Activated CD4-positive, alpha-beta T cell treated with anti-CD3 and anti-CD28 coated beads, Interleukin-2, amount 50 U/mL, for 48 hours (primary cell): Measurements from ENCODE around the gene CNTN4.

Experiments used
- DNase-seq, 2 experiments: peaks; one replicate each; pipeline ENCODE4 v3.0.0-alpha.2; 2020

The CNTN4 gene

DNA sequence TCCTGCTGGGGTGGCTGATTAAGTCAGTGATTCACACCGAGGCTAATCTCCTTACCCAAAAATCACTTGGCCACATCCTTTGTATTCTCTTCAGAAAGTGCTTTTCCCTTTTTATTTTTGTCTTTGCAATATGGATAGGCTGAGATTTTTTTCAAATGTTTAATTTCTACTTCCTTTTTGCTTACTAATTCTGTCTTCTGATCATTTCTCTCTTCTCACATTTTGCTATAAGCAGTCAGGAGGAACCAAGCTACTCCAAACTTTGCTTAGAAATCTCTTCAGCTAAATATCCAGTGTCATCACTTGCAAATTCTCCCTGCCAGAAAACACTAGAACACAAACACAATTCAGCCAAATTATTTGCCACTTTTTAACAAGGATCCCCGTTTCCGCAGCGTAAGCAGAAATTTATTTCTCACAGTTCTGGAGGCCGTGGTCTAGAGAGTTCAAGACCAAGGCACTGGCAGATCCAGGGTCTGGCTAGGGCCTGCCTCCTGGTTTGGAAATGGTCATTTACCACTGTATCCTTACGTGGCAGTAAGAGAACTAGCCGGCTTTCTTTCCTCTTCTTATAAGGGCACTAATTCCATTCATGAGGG is 906.6 kb downstream of the CNTN4 start:
- DNase-seq, result no peak

DNA sequence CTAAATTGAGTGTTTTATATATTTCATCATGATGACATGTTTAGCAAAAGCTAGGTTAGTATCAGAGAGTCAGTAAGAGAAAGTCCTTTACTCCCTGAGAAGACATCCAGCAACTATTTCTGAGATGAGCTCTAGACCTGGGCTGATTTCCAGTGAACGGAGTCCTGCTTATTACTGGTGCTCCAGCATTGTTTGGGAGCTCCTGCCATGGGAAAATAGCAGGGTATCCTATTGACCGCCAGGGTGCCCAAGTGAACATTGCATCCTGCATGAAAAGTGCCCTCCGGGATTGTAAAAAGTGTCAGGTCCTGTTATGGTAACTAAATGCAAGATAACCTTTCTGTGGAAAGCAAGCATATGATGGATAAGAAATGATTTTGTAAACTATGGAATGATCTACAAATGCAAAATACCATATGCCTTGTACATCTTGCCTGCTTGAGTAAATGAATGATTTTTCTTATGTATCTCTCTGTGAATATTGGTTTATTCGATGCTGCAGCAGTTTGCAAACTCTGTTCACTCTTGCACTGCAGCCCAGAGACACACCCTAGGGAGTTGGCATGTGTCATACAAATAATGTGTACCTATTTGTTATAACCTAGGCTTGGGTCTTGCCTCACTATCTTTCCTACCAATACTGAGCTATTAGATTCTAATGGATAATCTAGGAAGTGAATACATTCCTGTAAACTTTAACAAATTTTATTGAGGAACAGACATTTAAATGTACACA is 914.8 kb downstream of the CNTN4 start:
- no peak for DNase-seq

DNA sequence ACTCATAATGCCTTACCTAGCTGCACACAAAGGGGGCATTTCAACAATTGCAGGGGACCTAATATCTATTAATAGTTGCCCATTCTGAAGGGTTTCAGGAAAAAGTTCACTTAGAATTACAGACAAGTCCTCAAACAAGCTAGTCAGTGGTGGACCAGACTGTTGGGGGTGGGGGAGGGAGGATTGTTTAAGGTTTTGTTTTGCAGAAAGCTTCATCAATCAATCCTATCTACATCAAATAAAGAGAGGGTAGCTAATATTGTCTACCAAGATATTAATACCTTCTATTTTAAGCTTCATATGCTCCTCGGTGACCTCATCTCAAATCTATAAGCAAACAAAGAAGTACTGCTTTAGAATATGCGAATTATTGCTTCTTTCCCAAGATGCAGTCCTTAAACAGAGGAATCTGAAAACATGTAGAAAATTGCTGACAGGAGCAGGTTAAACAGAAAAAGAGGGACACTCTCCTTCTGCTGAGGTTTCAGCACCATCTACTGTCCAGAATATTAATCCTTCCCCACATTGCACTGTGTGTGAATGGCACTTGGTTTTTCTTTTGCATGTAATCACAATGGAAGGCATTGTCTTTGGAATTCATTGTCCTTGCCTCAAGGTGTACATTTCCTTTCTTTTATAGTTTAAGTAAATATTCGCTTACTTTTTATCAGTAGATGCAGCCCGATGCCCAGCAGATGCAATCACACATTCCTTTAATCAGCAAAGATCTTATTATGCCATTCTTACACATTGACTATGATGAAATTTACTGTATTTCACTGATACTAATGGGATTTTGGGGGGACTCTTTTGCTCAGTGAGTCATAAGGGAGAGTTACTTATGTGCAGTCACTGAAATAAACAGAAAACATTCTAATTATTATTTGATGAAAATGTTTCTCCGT is 916.8 kb downstream of the CNTN4 start:
- no peak for DNase-seq

DNA sequence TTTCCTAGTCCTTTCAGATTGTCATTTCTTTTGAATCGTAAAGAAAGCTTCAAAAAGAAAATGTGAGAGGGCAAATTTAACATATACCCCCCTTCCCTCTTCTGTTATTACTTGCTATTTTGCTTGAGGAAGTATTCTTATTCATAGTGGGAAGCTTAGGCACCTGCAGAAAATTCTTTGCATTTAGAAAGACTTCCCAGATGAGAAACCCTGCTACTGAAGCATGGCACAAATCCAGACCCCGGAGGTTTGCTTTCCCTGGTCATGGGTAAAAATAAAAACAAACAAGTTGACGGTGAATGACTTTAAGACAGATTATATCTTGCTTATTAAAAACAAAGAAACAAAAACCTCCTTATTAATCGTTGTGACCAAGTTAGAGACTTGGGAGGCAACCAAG is 917.6 kb downstream of the CNTN4 start:
- no peak for DNase-seq

DNA sequence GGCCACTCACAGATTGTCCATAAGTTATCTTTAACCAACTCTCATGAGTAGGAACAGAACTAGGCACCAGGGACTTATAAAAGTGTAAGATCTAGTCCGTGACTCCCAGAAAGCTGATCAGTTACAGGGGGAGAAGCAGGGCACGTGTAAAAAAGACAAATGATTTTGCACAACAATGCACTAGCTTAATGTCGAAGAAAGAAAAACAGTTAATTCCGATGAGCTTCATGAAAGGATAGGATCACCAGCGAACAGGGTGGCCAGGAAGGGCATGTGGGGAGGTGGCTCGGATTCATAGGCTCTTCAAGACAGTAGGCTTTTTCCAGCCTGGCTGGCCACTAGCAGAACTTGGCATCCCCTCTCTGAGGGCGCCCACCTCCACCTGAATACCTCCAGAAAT is 921.5 kb downstream of the CNTN4 start:
- no peak for DNase-seq

DNA sequence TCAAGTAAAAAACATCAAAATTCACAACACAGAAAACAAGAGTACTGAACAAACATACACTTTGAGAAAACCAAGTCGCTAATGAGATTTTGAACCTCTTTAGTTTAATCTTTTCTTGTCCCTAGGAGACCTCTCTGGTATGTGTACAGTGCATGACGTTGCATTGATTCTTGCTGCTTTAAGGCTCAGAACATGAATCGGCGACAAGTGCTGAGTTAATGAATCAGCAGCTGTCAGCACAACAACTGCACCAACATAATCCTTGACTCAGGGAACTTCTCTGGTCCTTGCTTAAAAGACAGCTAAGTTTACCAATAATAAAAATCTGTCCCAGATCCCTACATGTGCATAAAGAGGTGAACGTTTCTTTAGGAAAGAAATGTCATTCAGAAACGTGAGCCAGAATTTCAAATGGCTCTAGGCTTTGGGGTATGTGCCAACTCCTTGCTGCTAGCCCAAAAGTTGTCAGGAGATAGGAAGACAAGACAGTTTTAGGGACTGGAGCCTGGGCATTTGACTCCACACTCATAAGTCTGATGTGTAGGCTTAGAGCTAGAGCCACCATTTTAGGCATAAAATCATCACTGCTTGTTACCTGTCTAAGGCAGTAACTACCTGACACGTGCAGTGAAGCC is 924.6 kb downstream of the CNTN4 start:
- no peak for DNase-seq

DNA sequence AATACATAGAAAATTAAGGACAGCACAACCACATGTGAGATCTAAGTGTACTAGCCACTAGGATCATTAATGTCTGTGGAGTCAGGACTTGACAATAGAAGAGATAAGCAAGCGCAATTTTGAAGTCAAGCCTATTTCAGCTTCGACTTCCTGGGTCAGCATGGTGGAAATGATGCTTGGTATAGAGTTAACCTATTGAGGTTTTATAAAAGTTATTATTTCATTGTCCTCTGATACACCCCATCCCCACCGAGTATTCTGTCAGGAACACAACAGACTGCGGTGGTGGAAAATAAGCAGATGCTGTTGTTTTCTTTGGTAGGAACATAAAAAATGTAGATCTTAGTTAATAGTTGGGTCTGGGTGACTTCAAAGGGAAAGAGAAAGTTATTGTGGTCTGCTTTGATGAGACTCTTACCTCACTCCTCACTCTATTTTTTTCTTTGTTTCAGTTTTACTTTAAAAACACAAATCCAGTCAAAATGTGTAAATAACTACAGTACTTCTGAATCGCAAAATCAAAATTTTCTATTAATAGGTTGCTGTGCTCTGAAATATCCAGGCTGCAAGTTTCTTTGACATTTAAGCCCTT is 929.4 kb downstream of the CNTN4 start:
- DNase-seq, result no peak

DNA sequence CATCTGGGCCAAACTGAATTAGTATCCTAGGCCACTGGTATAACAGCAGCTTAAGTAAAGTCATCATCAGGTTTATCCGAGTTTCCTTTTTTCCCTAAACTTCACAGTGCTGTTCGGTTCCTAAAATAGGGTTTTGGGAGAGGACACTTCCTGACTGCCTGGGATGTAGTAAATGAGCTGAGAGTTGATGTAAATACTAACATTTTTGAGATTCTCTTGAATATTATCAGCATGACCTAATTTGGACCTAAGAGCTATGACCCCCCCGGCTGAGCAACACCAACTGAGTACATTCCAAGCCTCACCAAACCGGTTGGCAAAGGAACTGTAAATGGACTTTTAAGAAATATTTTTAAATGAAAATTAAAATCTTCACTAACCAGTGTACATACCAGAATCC is 932.7 kb downstream of the CNTN4 start:
- no peak for DNase-seq

DNA sequence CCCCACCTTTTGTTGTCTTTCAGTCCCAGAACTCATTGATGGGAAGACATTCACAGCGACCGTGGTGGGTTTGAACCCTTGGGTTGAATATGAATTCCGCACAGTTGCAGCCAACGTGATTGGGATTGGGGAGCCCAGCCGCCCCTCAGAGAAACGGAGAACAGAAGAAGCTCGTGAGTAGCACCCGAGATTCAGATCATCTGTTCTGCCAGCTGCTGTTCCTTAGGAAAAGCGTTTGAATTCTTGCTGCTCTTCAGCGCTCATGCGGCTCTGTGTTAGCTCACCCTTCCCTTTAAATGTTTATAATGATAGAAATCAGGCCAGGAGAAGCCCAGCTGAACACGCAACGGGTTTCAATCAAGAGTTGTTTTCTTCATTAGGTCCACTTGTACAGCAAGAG is 938.5 kb downstream of the CNTN4 start:
- no peak for DNase-seq

DNA sequence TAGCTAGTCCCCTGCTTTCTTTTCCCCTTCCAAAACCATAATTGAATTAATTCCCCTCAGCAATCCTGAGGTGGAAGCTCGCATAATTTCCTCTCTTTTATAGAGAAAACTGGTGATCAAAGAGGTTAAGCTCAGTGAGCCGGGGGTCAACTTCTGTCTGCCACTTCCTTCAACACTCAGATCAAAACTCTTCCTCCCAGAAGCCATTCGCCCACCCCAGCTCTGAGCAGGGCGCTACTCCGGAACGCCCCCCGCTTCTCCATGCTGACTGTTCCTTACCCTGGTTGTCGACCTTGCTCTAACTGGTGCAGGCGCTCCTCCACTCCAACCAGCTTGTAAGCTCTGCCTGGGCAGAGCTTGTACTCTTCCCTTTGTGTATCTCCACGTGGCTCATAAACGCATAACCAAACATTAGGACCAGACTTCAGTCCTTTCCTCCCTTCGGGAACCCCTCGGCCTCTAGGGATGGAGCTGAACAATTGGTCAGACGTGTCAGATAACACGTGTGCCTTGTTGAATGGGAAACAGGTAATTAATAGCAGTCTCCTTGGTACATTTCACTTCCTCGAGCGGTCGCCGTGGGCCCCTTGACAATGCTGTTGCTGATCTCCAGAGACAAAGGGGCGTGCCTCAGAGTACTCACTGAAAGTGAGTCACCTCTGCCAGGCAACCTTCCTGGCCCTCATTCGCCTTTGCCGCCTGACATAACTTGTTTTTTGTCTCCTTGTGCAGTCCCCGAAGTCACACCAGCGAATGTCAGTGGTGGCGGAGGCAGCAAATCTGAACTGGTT is 939.7 kb downstream of the CNTN4 start:
- no peak for DNase-seq

DNA sequence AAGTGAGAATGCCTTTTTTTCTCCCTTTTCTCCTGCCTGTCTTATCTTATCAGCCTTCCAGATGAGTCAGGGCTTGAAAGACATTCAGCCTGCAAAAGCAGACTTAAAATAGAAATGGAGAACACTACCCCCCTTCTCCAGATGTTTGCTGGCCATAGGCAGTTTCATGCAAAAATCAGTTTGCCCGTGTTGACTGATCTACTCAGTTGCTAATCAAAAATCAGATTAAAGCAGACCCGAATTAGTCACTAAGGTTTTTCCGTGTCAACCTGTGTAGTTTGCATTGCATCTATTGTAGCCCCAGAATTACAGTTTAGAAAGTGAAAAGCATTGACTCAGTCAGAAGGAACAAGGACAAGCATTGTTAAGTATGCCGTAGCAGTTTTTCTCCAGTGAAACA is 955.3 kb downstream of the CNTN4 start:
- DNase-seq, result no peak

DNA sequence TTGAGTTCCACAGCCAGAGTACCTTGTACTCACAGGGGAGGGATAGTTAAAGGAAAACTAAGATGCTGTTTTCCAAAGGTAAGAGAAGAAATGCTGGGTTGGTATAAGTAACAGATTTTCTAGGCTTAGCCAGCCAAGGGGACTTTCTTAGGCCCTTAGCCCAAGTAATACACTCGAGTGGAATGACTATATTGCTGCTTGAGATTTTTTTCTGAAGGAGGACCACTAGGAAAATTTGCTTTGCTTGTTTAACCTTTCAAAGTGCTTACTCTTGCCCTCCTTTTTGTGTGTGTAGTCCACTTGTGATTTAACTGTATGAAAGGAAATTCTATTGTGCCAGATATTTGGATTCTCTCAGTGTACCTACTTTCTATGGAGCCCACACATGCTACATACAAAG is 961.0 kb downstream of the CNTN4 start:
- no peak for DNase-seq

DNA sequence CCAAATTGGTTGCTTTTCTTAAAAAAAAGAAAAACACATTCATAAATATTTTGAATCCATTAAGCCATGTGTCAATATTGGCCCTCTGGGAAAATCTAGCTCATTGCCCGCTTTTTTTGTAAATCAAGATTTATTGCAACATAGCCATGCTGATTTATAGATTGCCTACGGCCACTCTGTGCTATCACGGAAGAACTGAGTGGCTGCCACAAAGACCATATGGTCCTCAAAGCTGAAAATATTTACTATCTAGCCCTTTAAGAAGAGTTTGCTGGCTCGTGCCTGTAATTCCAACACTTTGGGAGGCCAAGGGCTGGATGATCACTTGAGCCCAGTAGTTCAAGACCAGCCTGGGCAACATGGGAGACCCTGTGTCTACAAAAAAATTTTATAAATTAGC is 965.6 kb downstream of the CNTN4 start:
- no peak for DNase-seq

DNA sequence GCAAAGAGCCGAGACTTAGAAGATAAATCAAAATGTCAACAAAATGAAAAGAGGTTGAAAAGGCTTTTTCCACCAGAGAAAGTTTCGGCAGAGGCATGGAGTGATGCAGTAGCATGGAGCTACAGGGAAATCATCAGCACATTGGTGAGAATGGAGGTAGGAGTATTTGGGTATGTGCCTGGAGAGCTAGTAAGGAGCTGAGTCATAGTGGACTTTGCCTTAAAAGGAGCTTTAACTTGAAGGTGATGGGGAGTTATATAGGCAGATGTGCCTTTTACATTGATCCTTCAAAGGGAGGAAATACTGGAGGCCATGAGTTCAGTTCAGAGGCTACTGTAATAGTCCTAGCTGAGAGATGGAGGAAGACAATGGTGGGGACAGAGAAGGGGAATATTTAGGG is 967.2 kb downstream of the CNTN4 start:
- no peak for DNase-seq

DNA sequence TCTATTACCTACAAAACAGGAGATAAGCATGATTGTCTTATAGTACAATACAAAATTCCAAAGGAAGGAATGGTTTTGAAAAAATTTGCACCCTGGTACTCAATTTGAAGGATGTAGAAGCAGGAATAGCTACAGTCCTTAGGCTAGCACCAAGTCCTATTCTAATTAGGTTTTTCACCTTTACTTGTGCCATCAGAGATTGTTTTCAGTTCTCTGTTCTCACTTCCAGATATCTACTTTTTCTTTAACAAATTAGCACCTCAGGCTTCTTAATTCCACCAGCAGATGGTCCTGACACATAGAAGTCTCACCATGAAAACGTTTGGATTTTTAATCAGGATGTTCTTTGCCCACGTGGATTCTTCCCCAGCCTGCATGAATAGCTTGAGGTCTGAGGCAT is 967.7 kb downstream of the CNTN4 start:
- no peak for DNase-seq

DNA sequence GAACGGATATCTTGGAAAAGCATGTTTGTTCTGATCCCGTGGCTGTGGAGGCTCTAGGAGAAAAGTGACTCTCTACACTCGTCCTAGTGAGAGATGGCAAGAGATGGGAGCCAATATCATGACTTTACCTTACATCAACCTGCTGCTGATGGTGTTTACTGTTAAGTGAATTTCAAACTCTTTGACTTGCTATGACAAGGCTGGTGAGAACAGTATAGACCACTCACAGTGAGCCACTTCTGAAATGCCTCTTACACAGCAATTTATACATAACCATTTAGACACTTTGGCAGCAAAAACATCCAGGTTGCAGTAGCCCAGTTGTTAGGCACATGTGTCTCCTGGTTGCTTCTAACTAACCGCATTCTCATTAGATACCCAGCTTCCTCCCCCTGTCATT is 968.2 kb downstream of the CNTN4 start:
- no peak for DNase-seq

DNA sequence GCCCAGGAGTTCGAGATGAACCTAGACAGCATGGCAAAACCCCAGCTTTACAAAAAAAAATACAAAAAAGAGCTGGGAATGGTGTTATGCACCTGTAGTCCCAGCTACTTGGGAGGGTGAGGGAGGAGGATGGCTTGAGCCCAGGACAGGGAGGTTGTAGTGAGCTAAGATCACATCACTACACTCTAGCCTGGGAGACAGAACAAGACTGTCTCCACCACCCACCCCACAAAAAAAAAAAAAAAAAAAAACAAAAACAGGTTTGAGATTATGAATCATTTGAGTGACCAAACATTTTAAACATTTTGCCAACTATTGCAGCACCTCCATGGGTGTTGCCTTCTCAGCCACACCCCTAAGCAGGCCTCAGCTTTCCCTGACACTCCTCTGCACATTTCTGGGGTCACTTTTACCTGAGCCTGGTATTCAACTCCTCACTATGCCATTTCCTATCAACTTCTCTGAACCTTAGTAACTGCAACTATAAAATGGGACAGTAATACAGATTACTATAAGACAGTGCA is 969.8 kb downstream of the CNTN4 start:
- DNase-seq, result no peak

DNA sequence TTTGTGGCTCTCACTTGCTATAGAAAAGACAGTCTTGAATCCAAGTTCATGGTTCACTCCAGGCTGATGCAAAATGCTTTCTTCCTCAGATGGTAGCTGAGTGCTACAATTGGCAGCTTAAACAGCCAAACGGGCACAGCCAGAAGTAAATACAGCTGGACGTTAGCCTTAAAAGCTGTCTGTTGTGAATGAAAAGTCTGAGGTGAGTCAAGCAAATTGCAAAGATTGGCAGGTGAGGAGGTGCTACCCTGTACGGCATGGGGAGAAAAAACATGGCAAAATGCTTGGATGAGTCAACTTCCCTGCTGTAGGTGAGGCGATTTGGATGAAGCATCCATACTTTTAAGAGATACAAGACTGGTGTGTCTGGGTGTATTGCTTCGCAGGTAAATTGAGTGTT is 971.1 kb downstream of the CNTN4 start:
- no peak for DNase-seq

DNA sequence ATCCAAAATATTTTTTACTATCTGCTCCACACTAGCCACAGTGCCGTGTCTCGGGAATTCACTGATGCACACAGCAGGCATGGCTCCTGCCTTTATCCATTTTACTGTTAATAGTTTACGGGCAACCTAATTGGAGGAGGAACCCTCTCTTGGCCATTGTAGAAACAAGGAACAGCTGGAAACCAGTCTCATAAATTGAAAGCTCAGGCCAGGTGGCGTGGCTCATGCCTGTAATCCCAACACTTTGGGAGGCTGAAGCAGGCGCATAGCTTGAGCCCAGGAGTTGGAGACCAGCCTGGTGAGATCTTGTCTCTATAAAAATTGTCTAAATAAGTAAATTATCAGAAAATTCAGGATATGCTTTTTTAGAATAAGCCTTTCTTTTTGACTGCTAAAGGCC is 972.5 kb downstream of the CNTN4 start:
- no peak for DNase-seq

DNA sequence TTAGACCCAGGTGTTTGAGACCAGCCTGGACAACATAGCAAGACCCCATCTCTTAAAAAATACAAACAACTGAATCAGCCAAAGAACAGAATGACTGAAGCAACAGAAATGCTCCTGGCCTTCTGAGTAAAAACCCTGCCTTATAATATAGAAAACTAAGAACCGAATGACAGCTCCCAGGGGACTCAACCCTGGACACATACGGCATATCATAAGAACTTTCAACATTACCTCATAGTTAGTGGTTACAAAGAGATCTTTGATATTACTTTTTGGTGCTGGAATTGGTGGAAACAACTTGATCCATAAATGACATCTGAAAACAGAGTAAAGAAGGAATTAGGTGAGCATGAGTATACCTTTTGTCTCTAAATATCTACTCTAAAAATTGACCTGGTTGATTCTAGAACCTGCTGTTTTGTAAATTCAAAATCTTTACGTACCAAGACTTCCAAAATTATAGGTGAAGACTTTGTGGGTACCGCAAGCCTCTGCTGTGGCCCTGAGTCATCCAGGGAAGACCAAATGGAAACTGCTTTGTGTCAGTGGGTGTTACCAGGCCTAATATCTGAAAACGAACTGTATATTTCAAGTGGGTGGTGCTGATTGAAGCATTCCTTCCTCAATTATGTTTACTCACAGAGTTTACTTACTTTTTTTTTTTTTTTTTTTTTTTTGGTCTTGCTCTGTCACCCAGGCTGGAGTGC is 976.0 kb downstream of the CNTN4 start:
- DNase-seq, result no peak

DNA sequence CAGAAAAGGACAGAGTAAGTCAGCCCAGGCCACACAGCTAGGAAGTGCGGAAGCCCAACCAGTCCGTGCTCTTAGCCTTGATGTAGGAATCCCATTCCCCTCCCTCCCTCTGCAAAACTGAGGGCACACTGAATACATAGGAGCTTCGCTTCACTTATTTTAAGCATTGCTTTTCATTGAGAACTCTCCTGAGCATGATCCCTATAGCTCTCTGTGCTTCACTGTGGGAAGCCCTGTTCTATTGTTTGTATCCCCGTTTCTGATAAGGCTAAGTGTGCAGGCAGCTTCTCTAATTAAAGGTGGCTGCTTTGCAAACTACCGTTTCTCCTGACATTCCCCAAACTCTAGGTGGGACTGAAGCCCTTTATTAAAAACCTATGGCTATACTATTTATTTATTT is 981.6 kb downstream of the CNTN4 start:
- DNase-seq, result no peak
